Occipital lobe (tissue), 2 donors: ENCODE measurements around the gene MAGOH. TPM values are rescaled to one million over a fixed set of nuclear protein-coding genes. Genes with fewer than 3 reads are reported as not detected.
"Not testable (repeated sequence)": the region's sequence is repeated elsewhere in the genome, so short reads cannot be mapped to it uniquely, and the experiment has no call there.

Experiments used
- DNase-seq: peaks from one replicate; lab custom pipeline; 2025; lab: John Stamatoyannopoulos, UW
- total RNA-seq: library from RNA; depleted of rRNA; stranded (reverse); fragments of >200 nt; gene quantifications from one replicate; pipeline ENCODE4 v1.2.3, GENCODE V29; 2014

MAGOH gene
- 18.2 TPM for total RNA-seq

DNA sequence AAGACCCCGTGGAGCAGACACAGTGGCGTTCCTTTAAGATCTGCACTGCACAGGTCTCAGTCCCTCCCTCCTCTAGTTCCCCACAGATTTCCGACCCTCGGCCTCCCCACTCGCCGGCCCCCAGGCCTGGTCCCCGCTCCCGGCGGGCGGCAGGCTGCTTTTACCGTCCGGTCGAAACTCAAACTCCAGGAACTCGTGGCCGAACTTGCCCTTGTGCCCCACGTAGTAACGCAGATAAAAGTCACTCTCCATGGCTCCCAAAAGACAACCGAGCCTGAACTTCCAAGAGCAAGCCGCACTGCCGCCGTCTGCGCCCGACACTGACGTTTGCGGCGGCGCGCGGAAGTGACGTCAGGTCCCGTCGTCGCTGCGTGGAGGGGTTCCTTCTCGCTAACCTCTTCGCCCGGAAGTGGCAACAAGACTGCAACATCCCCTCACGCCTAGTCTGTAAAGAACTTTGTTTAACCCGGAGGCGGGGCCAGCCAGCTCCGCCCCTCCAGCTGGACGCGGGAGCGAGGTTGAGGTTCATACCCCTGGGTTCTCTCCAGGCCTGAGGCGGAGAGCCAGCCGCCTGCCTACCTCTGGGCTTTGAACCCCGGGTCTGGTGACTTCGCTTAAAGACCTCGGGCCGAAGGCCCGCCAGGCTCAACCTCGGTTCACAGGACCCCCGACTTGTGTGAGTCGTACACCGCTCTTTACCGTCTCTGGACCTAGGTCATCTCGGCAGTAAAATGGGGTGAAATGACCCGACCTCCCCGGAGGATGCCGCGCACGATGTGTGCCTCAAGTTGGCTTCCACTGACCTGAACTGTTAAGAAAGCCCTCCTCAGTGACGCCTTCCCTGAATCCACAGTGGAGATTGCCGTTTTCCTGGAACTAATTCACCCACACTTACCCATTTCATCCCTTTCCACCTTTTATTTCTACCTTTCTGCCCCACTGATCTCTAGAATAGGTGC, at the start of gene MAGOH:
MAGOH (minus strand) TSS at position 322 of the 959 bp plus-strand sequence; CDS start at position 252, 70 bp downstream.
- peak; percentile 93 for DNase-seq

- DNase-seq, result no peak
These were observed 48.6 kb upstream of the MAGOH start for GRCh38 chr1:53286955-53287354.

DNA sequence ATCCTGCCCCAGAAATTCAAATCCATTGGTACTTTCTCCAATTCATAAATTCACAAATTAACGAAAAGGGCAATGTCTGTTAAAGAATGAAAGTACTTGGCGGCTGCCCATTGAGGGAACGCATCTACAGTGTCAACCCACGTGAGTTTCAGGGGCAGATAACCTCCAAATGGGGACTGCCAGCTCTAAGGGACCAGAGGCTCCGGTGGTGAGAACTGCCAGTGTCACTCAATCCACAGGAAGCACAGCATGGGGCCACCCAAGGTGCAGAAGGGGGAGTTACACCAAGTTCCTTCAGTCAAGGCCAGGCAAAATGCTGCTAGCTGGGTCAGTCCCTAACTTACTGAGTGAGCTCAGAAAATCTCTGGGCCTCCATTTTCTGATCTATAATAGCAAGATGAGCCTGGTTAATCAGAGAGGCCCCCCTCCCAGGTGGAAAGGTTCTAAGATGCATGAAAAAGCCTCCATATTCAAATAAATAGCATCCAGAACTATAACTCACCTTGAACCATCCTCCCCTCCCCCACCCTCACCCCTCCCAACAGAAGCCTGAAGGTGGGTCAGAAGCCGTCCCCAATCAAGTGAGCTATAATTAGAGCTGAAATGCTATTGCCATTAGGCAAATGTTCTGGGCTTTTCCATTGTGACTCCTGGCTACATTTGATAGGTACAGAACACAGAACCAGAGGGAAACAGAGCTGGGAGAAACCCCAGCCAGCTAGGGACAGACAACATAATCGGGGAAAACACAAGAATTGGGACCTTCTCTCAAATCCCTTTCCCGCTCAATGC, 47.8 kb upstream of the MAGOH start:
- no peak for DNase-seq

GRCh38 chr1:53285546-53285945, 47.2 kb upstream of the MAGOH start:
- no peak for DNase-seq

- DNase-seq, result no peak
These were observed 46.1 kb upstream of the MAGOH start for GRCh38 chr1:53284224-53285020.

DNA sequence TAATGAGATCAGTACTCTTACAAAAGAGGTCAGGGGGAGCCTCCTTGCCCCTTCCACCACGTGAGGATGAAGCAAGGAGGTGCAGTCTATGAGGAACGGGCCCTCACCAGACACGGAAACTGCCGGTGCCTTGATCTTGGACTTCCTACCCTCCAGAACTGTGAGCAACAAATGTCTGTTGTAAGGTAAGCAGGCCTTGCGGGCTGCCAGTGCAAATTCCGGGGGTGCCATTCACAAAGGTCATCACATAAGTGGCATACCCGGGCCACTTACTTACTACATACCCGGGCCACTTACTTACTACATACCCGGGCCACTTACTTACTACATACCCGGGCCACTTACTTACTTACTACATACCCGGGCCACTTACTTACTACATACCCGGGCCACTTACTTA, 44.8 kb upstream of the MAGOH start:
- DNase-seq, result not testable (repeated sequence)

DNA sequence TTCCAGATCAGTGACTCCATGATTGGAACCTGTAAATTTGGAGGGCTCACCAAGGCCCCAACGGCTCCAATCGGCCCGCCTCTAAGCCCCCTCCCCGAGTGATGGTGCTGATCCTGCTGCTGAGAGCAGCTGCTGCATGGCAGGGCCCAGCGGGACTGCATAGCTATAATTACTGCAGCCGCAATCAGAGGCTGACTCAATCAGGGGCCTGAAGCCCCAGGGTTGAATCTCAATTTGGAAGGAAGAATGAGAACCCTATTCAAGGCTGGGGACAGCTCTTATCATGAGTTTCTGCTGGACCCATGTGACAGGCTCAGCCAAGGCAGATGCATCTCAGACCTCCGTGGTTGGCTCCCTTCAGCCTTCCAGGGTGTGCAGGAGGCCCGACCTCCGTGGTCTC, 42.8 kb upstream of the MAGOH start:
- no peak for DNase-seq

DNA sequence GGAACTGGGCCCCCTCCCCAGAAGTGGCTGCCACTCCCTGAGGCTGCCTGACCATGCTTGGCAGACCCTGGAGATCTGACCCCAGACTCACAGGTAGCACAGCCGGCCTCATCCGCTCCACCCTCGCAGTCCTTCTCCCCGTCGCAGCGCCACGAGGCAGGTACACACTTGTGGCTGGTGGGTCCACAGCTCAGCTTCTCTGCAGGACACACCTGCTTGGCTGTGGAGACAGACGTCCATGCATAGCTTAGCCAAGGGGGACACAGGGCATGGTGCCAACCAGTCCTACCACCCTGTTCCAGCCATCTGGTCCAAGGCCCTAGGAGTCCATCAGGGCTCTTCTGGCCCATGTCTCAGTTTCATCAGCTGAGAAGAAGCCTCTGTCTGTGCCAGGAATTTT, 42.2 kb upstream of the MAGOH start:
- no peak for DNase-seq

- DNase-seq, result no peak
These were observed 41.2 kb upstream of the MAGOH start for GRCh38 chr1:53279296-53280200.

- no peak for DNase-seq
These were observed 40.0 kb upstream of the MAGOH start for GRCh38 chr1:53278298-53278725.

DNA sequence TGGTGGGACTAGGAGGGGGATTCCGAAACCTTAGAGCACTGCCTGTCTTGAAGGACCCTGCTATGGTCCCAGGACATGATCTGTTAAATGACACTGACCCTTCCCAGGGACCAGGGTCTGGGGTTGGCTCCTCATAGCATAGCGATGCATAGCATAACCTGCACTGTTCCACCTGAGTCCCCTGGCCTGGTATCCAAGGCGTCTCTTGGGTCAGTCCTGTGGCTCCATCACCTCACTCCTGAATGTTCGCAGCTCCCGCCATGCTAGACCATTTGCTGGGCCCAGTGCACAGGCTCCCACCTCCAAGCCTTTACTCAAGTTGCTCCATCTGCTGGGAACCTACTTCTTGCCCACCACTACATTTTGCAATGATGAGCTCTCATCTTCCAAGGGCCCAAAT, 39.0 kb upstream of the MAGOH start:
- DNase-seq, result no peak

DNA sequence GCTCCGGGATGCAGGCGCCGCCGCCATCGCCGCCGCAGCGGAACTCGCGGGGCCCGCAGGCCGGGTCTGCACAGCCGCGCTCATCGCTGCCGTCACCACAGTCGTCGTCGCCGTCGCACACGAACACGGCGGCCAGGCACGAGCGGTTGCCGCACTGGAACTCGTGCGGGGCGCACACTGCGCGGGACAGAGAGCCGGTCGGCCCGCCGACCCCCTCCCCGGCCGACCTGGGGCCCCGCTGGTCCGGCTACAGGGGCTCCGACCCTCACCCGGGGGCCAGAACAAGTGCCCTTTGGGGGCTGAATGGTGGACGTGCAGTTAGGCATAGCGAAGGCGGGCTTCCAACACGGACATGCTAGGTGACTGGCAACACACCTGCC, 38.6 kb upstream of the MAGOH start:
- DNase-seq, result no peak

DNA sequence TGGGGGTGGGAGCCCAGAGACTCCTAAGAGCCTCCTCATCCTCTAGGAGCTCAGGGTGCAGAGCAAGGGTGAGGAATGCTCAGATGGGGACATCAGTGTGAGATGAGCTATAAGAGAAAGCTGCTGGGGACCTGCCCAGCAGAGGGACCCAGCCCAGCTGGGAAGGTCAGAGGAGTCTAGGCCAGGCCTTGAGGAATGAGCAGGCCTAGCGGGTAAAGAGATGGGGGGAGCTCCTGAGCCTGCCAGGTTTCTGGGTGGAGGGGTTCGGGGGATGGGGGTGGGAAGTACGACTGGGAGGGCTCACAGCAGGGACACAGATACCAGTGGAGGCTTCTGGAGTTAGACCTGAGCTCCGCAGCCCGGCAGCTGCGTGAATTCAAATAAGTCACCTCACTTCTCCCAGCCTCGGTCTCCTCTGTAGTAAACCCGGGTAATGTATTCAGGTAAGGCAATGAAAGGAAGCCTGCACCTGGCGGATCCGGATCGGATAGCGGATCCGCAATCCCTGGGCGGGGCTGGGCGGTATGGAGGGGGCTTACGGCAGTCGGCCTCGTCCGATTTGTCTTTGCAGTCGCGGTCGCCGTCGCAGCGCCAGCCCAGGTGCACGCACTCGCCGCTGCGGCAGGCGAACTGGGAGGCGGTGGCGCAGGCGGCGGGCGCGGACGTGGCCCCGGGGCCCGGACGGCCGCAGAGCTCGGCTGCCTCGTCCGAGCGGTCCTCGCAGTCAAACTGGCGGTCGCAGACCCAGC, 38.0 kb upstream of the MAGOH start:
- no peak for DNase-seq

- DNase-seq, result no peak
These were observed 37.2 kb upstream of the MAGOH start for GRCh38 chr1:53275566-53275965.

DNA sequence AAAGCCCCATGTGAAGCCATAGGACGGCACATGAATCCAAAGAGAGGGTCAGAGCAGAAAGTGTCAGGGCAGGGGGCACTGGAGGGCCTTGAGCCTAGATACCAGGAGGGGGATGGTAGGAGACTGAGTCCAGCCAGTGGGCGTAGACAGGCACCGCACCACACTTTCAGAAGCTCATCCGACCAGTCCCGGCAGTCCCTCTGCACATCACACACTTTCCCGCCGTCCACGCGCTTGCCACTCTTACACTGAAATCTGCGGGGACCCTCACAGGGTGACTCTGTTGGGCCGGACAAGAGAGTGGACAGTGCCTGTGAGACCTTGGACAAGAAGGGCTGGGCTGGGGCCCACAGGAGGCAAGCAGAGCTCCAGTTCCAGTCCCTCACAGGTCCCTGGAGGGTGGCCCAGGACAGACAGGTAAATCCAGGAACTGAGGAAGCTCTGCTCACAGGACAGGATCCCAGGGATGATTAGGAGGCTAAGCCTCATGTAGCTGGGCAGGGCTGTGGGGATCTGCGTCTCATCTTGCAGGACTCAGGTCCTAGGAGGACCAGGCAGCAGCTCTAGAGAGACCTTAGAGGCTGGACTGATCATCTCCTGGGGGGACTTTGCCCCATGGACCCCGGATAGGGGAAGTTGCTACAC, 36.3 kb upstream of the MAGOH start:
- DNase-seq, result no peak

DNA sequence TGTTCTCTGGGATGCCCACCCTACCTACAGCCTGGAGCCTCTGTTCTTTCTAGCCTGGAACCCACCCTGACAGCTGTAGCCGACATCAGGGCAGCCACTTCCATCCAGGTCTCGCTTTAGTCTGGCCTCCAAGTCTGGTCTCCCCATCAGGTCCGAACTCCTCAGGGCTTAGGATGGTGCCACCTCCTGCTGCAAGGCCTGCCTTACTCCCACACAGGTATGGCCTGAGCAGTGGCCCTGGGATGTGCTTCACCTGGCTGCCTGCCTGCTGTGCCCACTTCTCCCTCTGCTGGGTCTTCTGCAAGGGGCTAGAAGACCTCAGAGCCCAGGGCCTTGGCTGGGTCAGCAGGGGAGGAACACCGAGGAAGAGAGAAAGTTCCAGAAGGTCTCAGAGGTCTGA, 35.7 kb upstream of the MAGOH start:
- no peak for DNase-seq

DNA sequence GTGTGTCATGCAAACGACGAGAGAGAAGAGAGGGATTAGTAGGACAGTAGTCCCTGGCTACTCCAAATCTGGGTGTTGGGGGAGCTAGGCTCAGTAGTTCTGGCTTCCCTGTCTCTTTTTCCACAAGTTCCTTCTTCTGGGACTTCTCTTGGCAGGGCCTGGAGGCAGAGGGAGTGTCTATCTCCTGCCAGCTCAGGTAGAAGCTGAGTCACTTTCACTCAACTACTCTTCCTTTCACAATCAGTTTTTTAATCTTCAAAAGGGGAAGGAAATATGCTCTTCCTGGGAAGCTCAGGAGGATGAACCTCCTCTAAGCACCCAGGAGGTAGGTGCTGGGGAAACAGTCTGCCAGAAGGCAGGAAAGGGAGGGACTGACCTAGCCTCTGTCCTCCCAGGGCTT, 35.2 kb upstream of the MAGOH start:
- no peak for DNase-seq

DNA sequence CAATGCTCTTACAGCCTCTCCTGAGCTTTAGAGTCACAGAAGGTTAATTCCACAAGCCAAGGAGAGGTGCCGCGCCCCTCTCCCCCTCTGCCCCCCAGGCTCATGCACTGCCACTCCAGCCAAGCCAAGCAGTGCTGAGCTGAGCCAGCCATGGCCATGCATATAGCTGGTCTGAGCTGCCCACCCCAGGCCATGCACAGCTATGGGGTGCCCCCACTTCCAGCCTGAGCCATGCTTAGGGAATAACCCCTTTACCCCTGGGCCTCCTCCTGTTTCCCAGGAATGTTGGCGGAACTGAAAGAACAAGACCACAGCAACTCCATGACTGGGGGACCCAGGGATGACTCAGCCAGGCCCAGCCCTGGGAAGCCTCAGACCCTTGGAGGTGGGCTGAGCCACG, 34.0 kb upstream of the MAGOH start:
- no peak for DNase-seq

- no peak for DNase-seq
These were observed 33.2 kb upstream of the MAGOH start for GRCh38 chr1:53271446-53272090.
